Heart left ventricle (tissue), 13 donors: ENCODE data around the gene NPNT.

Source experiments
- CTCF ChIP-seq, 12 donors: fragments of 200-600 bp; sonication (generic) in 4 of 12; IDR thresholded peaks; one replicate each; pipeline versions ENCODE4 v1.5.0 to v1.8.0; 2018 to 2022; ENCODE audit warnings: antibody characterized with exemption in 12 of 12, mild to moderate bottlenecking in 5 of 12
- POLR2A ChIP-seq, 2 donors: fragments of 450-650 bp; IDR thresholded peaks; one replicate each; pipeline ENCODE4 v1.6.1; 2017; ENCODE audit warnings: antibody characterized with exemption in 2 of 2, mild to moderate bottlenecking in 2 of 2, moderate library complexity in 2 of 2
- donor health status: ischemic (EF 13 %, LVEDD 7.1; RV severe dilation, severe dysfunction).
- donor health status: DM: no; HTN: yes; CAD: no.
- donor health status: DM: no; HTN: no; CAD: no.
- donor health status: ischemic (EF 25% LVEDD 6.9; RV normal size, moderate dysfunction).
- donor health status: ischemic (EF 25% LVEDD 5.7; RV mildly dilated, moderate dysfunction).
- donor health status: ischemic (EF 35%, LVEDD 5.7; RV mildly dilated, moderate dysfunction).
- donor health status: nonischemic (EF 11% LVEDD 7.7; RV severe dilation, severe dysfunction).
- donor health status: DM: yes; HTN: yes; CAD: no.
- donor health status: PGD.
- donor health status: ischemic (EF 29% LVEDD 5.4; RV normal size, mild dysfunction).
- donor health status: nonischemic (EF 23%, LVEDD 6.1; RV moderate dilation, normal function).

- TF ChIP-seq CTCF (IDR thresholded peaks at IDR 0.05), result no peak
- TF ChIP-seq POLR2A (IDR thresholded peaks at IDR 0.05), result no peak
These were observed 42.5 kb downstream of the NPNT start for GRCh38 chr4:105937759-105938158.
